Keratinocyte (primary cell): ENCODE measurements around the gene DIP2B.

Experiments
- EZH2 ChIP-seq: IDR thresholded peaks from one replicate; pipeline ENCODE4 v1.6.1; 2012; ENCODE audit warnings: inconsistent platforms, mild to moderate bottlenecking, low read length, moderate library complexity
- TF ChIP-seq, protein P1 (sequence below), 3 experiments: IDR thresholded peaks in 1 of 3; conservative IDR thresholded peaks in 1 of 3; optimal IDR thresholded peaks in 1 of 3; 2 replicates in 2 of 3; 3 replicates in 1 of 3; pipeline versions ENCODE3 to v1.5.1; 2011; ENCODE audit warnings: low read length in 3 of 3, mild to moderate bottlenecking in 3 of 3, moderate library complexity in 2 of 3, control low read depth in 1 of 3, inconsistent platforms in 1 of 3; ENCODE audit not compliant: insufficient read depth in 2 of 3; ENCODE audit errors: extremely low read depth in 1 of 3

DNA sequence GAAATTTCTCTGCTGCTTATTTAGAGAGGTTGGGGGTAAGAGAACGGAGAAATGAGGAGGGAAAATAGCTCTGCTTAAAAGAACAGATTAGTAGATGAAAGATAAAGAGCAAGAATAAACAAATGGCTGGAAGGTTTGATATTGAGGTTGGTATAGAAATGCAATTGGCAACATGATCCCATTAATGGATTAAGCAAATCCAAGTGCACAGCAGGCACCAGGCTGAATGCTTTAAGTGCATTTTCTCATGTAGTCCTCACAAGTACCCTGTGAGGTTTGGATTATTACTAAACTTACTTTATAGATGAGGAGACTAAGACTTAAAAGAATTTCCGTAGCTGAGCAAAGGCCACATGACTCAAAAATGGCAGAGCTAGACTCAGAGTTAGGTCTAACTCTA, 182.2 kb downstream of the DIP2B start:
- TF ChIP-seq, protein P1, sequence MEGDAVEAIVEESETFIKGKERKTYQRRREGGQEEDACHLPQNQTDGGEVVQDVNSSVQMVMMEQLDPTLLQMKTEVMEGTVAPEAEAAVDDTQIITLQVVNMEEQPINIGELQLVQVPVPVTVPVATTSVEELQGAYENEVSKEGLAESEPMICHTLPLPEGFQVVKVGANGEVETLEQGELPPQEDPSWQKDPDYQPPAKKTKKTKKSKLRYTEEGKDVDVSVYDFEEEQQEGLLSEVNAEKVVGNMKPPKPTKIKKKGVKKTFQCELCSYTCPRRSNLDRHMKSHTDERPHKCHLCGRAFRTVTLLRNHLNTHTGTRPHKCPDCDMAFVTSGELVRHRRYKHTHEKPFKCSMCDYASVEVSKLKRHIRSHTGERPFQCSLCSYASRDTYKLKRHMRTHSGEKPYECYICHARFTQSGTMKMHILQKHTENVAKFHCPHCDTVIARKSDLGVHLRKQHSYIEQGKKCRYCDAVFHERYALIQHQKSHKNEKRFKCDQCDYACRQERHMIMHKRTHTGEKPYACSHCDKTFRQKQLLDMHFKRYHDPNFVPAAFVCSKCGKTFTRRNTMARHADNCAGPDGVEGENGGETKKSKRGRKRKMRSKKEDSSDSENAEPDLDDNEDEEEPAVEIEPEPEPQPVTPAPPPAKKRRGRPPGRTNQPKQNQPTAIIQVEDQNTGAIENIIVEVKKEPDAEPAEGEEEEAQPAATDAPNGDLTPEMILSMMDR (optimal IDR thresholded peaks at IDR 0.05 in 1 of 3, IDR thresholded peaks at IDR 0.05 in 1 of 3, conservative IDR thresholded peaks at IDR 0.05 in 1 of 3; ENCODE audit: extremely low read depth in 1 of 3, insufficient read depth in 2 of 3, low read length in 3 of 3) = no peak
- no peak for TF ChIP-seq EZH2
